OCI-LY3 (cell line): Measurements from ENCODE around the gene IQCB1.

Experiments used
- EZH2phosphoT487 ChIP-seq: fragments of 200-600 bp; shearing (Covaris generic); IDR thresholded peaks from 2 replicates; pipeline ENCODE4 v1.6.1; 2018; ENCODE audit warnings: antibody characterized with exemption, mixed run types, low read depth
- TF ChIP-seq, protein P1 (sequence below): fragments of 200-600, 300-600 bp; sonication (generic); IDR thresholded peaks from 2 replicates; pipeline ENCODE4 v1.5.1; 2014; ENCODE audit warnings: antibody characterized with exemption, low read length, low read depth

DNA sequence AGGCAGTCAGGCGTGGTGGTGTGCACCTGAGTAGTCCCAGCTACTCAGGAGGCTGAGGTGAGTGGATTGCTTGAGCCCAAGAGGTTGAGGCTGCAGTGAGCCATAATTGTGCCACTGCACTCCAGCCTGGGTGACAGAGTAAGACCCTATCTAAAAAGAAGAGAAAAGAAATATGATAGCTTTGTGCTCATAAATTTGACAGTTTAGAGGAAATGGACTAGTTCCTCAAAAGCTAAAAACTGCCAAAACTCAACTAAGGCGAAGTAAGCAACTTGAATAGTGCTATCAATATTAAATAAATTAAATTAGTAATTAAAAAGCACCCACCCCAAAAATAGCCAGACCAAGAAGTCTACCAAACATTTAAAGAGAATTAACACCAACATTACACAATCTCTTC, 34.9 kb upstream of the IQCB1 start:
- TF ChIP-seq, protein P1, sequence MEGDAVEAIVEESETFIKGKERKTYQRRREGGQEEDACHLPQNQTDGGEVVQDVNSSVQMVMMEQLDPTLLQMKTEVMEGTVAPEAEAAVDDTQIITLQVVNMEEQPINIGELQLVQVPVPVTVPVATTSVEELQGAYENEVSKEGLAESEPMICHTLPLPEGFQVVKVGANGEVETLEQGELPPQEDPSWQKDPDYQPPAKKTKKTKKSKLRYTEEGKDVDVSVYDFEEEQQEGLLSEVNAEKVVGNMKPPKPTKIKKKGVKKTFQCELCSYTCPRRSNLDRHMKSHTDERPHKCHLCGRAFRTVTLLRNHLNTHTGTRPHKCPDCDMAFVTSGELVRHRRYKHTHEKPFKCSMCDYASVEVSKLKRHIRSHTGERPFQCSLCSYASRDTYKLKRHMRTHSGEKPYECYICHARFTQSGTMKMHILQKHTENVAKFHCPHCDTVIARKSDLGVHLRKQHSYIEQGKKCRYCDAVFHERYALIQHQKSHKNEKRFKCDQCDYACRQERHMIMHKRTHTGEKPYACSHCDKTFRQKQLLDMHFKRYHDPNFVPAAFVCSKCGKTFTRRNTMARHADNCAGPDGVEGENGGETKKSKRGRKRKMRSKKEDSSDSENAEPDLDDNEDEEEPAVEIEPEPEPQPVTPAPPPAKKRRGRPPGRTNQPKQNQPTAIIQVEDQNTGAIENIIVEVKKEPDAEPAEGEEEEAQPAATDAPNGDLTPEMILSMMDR = no peak
- TF ChIP-seq EZH2phosphoT487 = no peak
